ENCODE measurements around the gene IGSF1.
"Not testable (repeated sequence)": the region's sequence is repeated elsewhere in the genome, so short reads cannot be mapped to it uniquely, and the experiment has no call there.

IGSF1 gene

GRCh38 chrX:131262738-131263679, 26.1 kb downstream of the IGSF1 start:
- Histone ChIP-seq H3K9me3 (no peaks in the 10 kb centered on the region), H3K27me3 (ENCODE audit: low read depth) (no peaks in the 10 kb centered on the region), H3K36me3 (replicated peaks) (no peaks in the 10 kb centered on the region), H3K4me1 (no peaks in the 10 kb centered on the region), H3K4me3 (no peak overlapping the region)
- peak; percentile 34 to 74 for DNase-seq (ENCODE audit: low spot score in 2 of 2)
- in situ Hi-C loops (cut with MboI; ENCODE audit: low sequenced_read_pairs): no loop called here

- DNase-seq (ENCODE audit: low spot score in 2 of 2): no peak
- in situ Hi-C loops (cut with MboI; ENCODE audit: low sequenced_read_pairs): no loop called here
- no peak overlapping the region for H3K4me3 ChIP-seq
- H3K27me3 ChIP-seq (ENCODE audit: low read depth): no peaks in the 10 kb centered on the region
- H3K4me1 ChIP-seq: no peaks in the 10 kb centered on the region
- no peaks in the 10 kb centered on the region for H3K9me3 ChIP-seq
- H3K36me3 ChIP-seq (replicated peaks): no peaks in the 10 kb centered on the region
These were observed 26.9 kb downstream of the IGSF1 start for GRCh38 chrX:131262200-131262599.

- no peaks in the 10 kb centered on the region for H3K9me3 ChIP-seq
- no peaks in the 10 kb centered on the region for H3K4me1 ChIP-seq
- in situ Hi-C loops (cut with MboI; ENCODE audit: low sequenced_read_pairs): no loop called here
- DNase-seq (ENCODE audit: low spot score in 2 of 2): no peak
- no peak overlapping the region for H3K4me3 ChIP-seq
- H3K27me3 ChIP-seq (ENCODE audit: low read depth): no peaks in the 10 kb centered on the region
- no peaks in the 10 kb centered on the region for H3K36me3 ChIP-seq (replicated peaks)
These were observed 31.7 kb downstream of the IGSF1 start for GRCh38 chrX:131257367-131257766.

DNA sequence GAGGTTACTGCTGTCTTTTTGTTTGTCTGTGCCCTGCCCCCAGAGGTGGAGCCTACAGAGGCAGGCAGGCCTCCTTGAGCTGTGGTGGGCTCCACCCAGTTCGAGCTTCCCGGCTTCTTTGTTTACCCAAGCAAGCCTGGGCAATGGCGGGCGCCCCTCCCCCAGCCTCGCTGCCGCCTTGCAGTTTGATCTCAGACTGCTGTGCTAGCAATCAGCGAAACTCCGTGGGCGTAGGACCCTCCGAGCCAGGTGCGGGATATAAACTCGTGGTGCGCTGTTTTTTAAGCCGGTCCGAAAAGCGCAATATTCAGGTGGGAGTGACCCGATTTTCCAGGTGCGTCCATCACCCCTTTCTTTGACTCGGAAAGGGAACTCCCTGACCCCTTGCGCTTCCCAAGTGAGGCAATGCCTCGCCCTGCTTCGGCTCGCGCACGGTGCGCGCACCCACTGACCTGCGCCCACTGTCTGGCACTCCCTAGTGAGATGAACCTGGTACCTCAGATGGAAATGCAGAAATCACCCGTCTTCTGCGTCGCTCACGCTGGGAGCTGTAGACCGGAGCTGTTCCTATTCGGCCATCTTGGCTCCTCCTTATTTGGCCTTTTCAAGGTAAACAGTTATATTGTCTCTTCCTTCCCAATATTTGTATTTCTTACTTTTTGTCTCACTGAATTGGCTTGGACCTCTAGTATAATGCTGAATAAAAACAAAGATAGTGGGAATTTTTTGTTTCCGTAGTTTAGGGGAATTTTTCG, 37.9 kb downstream of the IGSF1 start:
- H3K36me3 ChIP-seq (replicated peaks); H3K27me3 ChIP-seq (ENCODE audit: low read depth); H3K4me1 ChIP-seq; in situ Hi-C loops (cut with MboI; ENCODE audit: low sequenced_read_pairs); H3K4me3 ChIP-seq; H3K9me3 ChIP-seq: not testable (repeated sequence)
- peak in 1 of 2 experiments; percentile 21 for DNase-seq (ENCODE audit: low spot score in 2 of 2)

DNA sequence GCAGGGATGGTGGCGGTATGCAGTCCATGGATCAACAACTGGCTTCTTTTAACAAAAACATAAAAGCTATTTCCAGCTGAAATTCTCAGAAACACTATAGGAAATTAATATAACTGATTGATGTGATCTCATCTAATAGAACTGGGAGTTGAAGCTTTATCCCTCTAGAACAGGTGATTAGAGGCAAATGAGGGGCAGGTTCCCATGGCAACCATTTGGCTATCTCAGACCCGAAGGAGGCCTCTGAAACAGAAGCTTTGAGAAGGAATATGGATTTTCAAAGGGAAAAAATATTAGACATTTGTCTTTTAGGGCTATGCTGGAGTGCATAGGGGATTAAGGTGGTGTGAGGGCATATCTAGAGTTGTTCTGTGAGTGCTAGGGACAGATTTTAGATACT, 50.0 kb downstream of the IGSF1 start:
- Histone ChIP-seq H3K4me3 (no peak overlapping the region), H3K4me1 (no peaks in the 10 kb centered on the region), H3K27me3 (ENCODE audit: low read depth) (no peaks in the 10 kb centered on the region), H3K36me3 (replicated peaks) (no peaks in the 10 kb centered on the region), H3K9me3 (no peaks in the 10 kb centered on the region)
- in situ Hi-C loops (cut with MboI; ENCODE audit: low sequenced_read_pairs): no loop called here
- no peak for DNase-seq (ENCODE audit: low spot score in 2 of 2)

- no peaks in the 10 kb centered on the region for H3K4me1 ChIP-seq
- in situ Hi-C loops (cut with MboI; ENCODE audit: low sequenced_read_pairs): no loop called here
- no peaks in the 10 kb centered on the region for H3K27me3 ChIP-seq (ENCODE audit: low read depth)
- H3K9me3 ChIP-seq: no peaks in the 10 kb centered on the region
- DNase-seq (ENCODE audit: low spot score in 2 of 2): no peak
- no peak overlapping the region for H3K4me3 ChIP-seq
- no peaks in the 10 kb centered on the region for H3K36me3 ChIP-seq (replicated peaks)
These were observed 51.7 kb downstream of the IGSF1 start for GRCh38 chrX:131237363-131237762.

- Histone ChIP-seq H3K36me3 (replicated peaks) (no peaks in the 10 kb centered on the region), H3K4me3 (no peak overlapping the region), H3K9me3 (no peaks in the 10 kb centered on the region), H3K4me1 (no peaks in the 10 kb centered on the region), H3K27me3 (ENCODE audit: low read depth) (no peaks in the 10 kb centered on the region)
- in situ Hi-C loops (cut with MboI; ENCODE audit: low sequenced_read_pairs): no loop called here
- no peak for DNase-seq (ENCODE audit: low spot score in 2 of 2)
These were observed 53.1 kb downstream of the IGSF1 start for GRCh38 chrX:131235768-131236545.

DNA sequence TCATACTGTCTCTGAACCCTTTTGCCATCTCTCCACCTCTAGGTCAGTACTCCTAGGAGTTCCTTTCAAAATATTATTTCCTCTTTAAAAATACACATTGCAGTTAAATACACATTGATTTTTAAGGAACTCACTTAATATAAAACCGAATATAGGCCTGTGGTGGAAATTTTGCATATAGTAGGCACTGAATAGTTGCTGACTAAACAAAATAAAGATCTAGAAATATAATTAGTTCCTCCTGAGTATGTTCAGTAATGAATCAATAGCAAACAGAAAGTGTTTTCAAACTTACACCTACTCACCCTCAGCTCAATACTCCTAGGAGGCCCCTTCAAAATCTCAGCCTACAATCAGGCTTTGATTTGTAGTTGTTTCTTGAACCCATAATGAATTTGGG, 61.5 kb downstream of the IGSF1 start:
- in situ Hi-C loops (cut with MboI; ENCODE audit: low sequenced_read_pairs): no loop called here
- Histone ChIP-seq H3K27me3 (ENCODE audit: low read depth) (peaks cover 21% of the 10 kb centered on the region), H3K36me3 (replicated peaks) (no peaks in the 10 kb centered on the region), H3K4me3 (no peak overlapping the region), H3K9me3 (no peaks in the 10 kb centered on the region), H3K4me1 (no peaks in the 10 kb centered on the region)
- no peak for DNase-seq (ENCODE audit: low spot score in 2 of 2)

GRCh38 chrX:131226591-131226990, 62.5 kb downstream of the IGSF1 start:
- DNase-seq (ENCODE audit: low spot score in 2 of 2): no peak
- Histone ChIP-seq H3K27me3 (ENCODE audit: low read depth) (peaks cover 21% of the 10 kb centered on the region), H3K4me1 (no peaks in the 10 kb centered on the region), H3K36me3 (replicated peaks) (no peaks in the 10 kb centered on the region), H3K4me3 (no peak overlapping the region), H3K9me3 (no peaks in the 10 kb centered on the region)
- in situ Hi-C loops (cut with MboI; ENCODE audit: low sequenced_read_pairs): no loop called here

GRCh38 chrX:131225078-131225477, 64.0 kb downstream of the IGSF1 start:
- DNase-seq (ENCODE audit: low spot score in 2 of 2): no peak
- no peaks in the 10 kb centered on the region for H3K4me1 ChIP-seq
- no peaks in the 10 kb centered on the region for H3K9me3 ChIP-seq
- in situ Hi-C loops (cut with MboI; ENCODE audit: low sequenced_read_pairs): no loop called here
- no peaks in the 10 kb centered on the region for H3K36me3 ChIP-seq (replicated peaks)
- no peak overlapping the region for H3K4me3 ChIP-seq
- H3K27me3 ChIP-seq (ENCODE audit: low read depth): peaks cover 19% of the 10 kb centered on the region
